Endothelial cell of umbilical vein (primary cell): ENCODE results near the gene CCNJL. TPM values are rescaled to one million over a fixed set of nuclear protein-coding genes. Genes with fewer than 3 reads are reported as not detected.

ENCODE experiments used
- BruUV-seq: library from RNA; stranded (reverse); fragments of 400-500 nt; replicated peaks from 2 replicates; lab custom pipeline; 2021; lab: Mats Ljungman, UMichigan
- CTCF ChIA-PET: fragments of 300-600, 350-600 bp; sonication (Branson Sonifier 250); formaldehyde crosslinking; loops from one replicate; lab custom pipeline; 2021; ENCODE audit warnings: antibody characterized with exemption, inconsistent platforms; lab: Charles Lee
- POLR2A ChIA-PET: fragments of 300-600, 350-600 bp; sonication (Branson Sonifier 250); formaldehyde crosslinking; loops from one replicate; lab custom pipeline; 2021; ENCODE audit warnings: antibody characterized with exemption, inconsistent platforms; lab: Charles Lee
- DNase-seq: peaks from one replicate; pipeline ENCODE4 v3.0.0-alpha.2; 2011; ENCODE audit warnings: low read depth, low spot score
- FAIRE-seq: peaks from 2 replicates; lab custom pipeline; 2011; peaks lifted over from hg19 to GRCh38; lab: Jason Lieb, UNC
- H2AFZ ChIP-seq: 2 replicates; pipeline ENCODE4 v1.6.0; 2012; ENCODE audit warnings: low read depth, low read length, control low read depth, inconsistent platforms
- H3K27ac ChIP-seq: 2 replicates; pipeline ENCODE4 v1.5.1; 2011; ENCODE audit warnings: low read depth, mild to moderate bottlenecking, control low read depth, low read length, moderate library complexity; ENCODE audit not compliant: insufficient read depth
- H3K27me3 ChIP-seq, 2 experiments: 2 replicates each; pipeline versions ENCODE4 v1.6.0 to v1.6.1; 2011; ENCODE audit warnings: low read length in 2 of 2, mixed read lengths in 1 of 2; ENCODE audit not compliant: control insufficient read depth in 2 of 2, insufficient read depth in 2 of 2
- H3K36me3 ChIP-seq, 2 experiments: 2 replicates in 1 of 2; 3 replicates in 1 of 2; pipeline ENCODE4 v1.5.1; 2011; ENCODE audit warnings: low read length in 2 of 2, mild to moderate bottlenecking in 1 of 2, moderate library complexity in 1 of 2; ENCODE audit not compliant: control insufficient read depth in 2 of 2, insufficient read depth in 2 of 2; ENCODE audit errors: extremely low read depth in 1 of 2
- H3K4me1 ChIP-seq: 3 replicates; pipeline ENCODE4 v1.5.1; 2011; ENCODE audit warnings: mild to moderate bottlenecking, low read length; ENCODE audit not compliant: control insufficient read depth, insufficient read depth; ENCODE audit errors: extremely low read depth
- H3K4me2 ChIP-seq: 2 replicates; pipeline ENCODE4 v1.6.1; 2011; ENCODE audit warnings: low read length, control low read depth, mixed read lengths; ENCODE audit not compliant: insufficient read depth
- H3K4me3 ChIP-seq, 3 experiments: fragments of 200-600 bp in 1 of 3; sonication (generic), shearing (Covaris generic) in 1 of 3; replicated peaks in 1 of 3; 2 replicates each; pipeline ENCODE4 v1.5.1; 2011 to 2016; ENCODE audit warnings: control low read depth in 3 of 3, low read length in 3 of 3, mild to moderate bottlenecking in 2 of 3, inconsistent platforms in 1 of 3, low read depth in 1 of 3, moderate library complexity in 1 of 3; ENCODE audit not compliant: insufficient read depth in 1 of 3
- H3K79me2 ChIP-seq: 2 replicates; pipeline ENCODE4 v1.6.0; 2012; ENCODE audit warnings: low read length, inconsistent platforms; ENCODE audit not compliant: control insufficient read depth, insufficient read depth
- H3K9ac ChIP-seq: replicated peaks from 2 replicates; pipeline ENCODE3; 2011; ENCODE audit warnings: low read length, control low read depth; ENCODE audit not compliant: insufficient read depth; ENCODE audit errors: extremely low read depth
- H3K9me1 ChIP-seq: replicated peaks from 3 replicates; pipeline ENCODE4 v1.6.0; 2011; ENCODE audit warnings: mild to moderate bottlenecking, low read length; ENCODE audit not compliant: control insufficient read depth, insufficient read depth; ENCODE audit errors: extremely low read depth
- H3K9me3 ChIP-seq: replicated peaks from 2 replicates; pipeline ENCODE4 v1.5.1; 2012; ENCODE audit warnings: low read length, inconsistent platforms; ENCODE audit not compliant: control insufficient read depth, insufficient read depth
- H4K20me1 ChIP-seq: replicated peaks from 2 replicates; pipeline ENCODE3; 2011; ENCODE audit warnings: mild to moderate bottlenecking, low read length; ENCODE audit not compliant: control insufficient read depth, insufficient read depth; ENCODE audit errors: extremely low read depth
- EZH2 ChIP-seq: IDR thresholded peaks from 2 replicates; pipeline ENCODE4 v1.6.1; 2012; ENCODE audit warnings: borderline replicate concordance, low read depth, mild to moderate bottlenecking, moderate library complexity, low read length, inconsistent platforms; ENCODE audit not compliant: severe bottlenecking
- FOS ChIP-seq: IDR thresholded peaks from 2 replicates; pipeline ENCODE4 v1.6.1; 2011; ENCODE audit warnings: mild to moderate bottlenecking, low read length, moderate library complexity, borderline replicate concordance; ENCODE audit not compliant: insufficient read depth
- GATA2 ChIP-seq: IDR thresholded peaks from 2 replicates; pipeline ENCODE4 v1.7.0; 2011; ENCODE audit warnings: low read depth, mild to moderate bottlenecking, moderate library complexity, mixed read lengths, low read length; ENCODE audit not compliant: insufficient read length, insufficient read depth
- JUN ChIP-seq: IDR thresholded peaks from 2 replicates; pipeline ENCODE4 v1.6.1; 2011; ENCODE audit warnings: borderline replicate concordance, low read depth; ENCODE audit not compliant: insufficient read length, insufficient read depth
- MYC ChIP-seq: IDR thresholded peaks from one replicate; pipeline ENCODE4 v1.6.1; 2011; ENCODE audit warnings: mild to moderate bottlenecking, low read depth, low read length
- POLR2A ChIP-seq: IDR thresholded peaks from 2 replicates; pipeline ENCODE4 v1.6.1; 2012; ENCODE audit warnings: low read depth, mild to moderate bottlenecking, control low read depth, low read length
- POLR2AphosphoS5 ChIP-seq: IDR thresholded peaks from 2 replicates; pipeline ENCODE4 v1.6.1; 2012; ENCODE audit warnings: low read depth, mild to moderate bottlenecking, control low read depth, low read length, moderate library complexity; ENCODE audit not compliant: insufficient read depth
- dilution Hi-C: fragments of 300-500 bp; cut with MboI; formaldehyde crosslinking; loops from one replicate; pipeline ENCODE4 v1.15.0; 2019; ENCODE audit warnings: low sequenced_read_pairs; ENCODE audit not compliant: extremely low pct_ligation_motif_present
- intact Hi-C: fragments of 100-400 bp; cut with micrococcal nuclease; formaldehyde crosslinking; loops from one replicate; pipeline ENCODE4 v1.10.0; 2022
- polyA plus RNA-seq, 4 experiments: library from polyadenylated mRNA; depleted of rRNA in 3 of 4; stranded (reverse) in 3 of 4; unstranded in 1 of 4; fragments of >200 nt; gene quantifications; 2 replicates each; pipeline versions ENCODE4 v1.2.1 to v1.2.3, GENCODE V29; 2011 to 2012; ENCODE audit warnings: missing spikeins in 1 of 4
- total RNA-seq: library from RNA; stranded (reverse); gene quantifications from 2 replicates; pipeline ENCODE4 v1.2.3, GENCODE V29; 2021
- TF ChIP-seq, protein P1 (sequence below), 2 donors: IDR thresholded peaks; 1 replicate in 1 of 2; 2 replicates in 1 of 2; pipeline ENCODE4 v1.5.1; 2011; ENCODE audit warnings: low read length in 2 of 2, mild to moderate bottlenecking in 2 of 2, moderate library complexity in 2 of 2, control low read depth in 1 of 2, inconsistent platforms in 1 of 2, low read depth in 1 of 2; ENCODE audit not compliant: insufficient read depth in 1 of 2; ENCODE audit errors: extremely low read depth in 1 of 2

CCNJL gene
- total and polyA plus RNA-seq, 2 donors (not counting 3 experiments of a cell fraction or from before 2014, with no cell fraction given) = 20.0 to 21.3 TPM

- no peak for FAIRE-seq
- H2AFZ ChIP-seq = no peak overlapping the region
- intact Hi-C loops = no loop called here
- ChIA-PET CTCF (interaction anchor here (1.1 to 1.8 kb wide), 3 partner anchors 12 to 31 kb away, joined by 4 to 5 read pairs (median 4); no protein-coding TSS in a partner anchor), POLR2A (no interaction called here)
- no peaks in the 10 kb centered on the region for H3K27me3 ChIP-seq
- H3K79me2 ChIP-seq = no peaks in the 10 kb centered on the region
- no peak for DNase-seq
- no peak overlapping the region for H3K27ac ChIP-seq
- no TSS peak for BruUV-seq
- no peaks in the 10 kb centered on the region for H3K36me3 ChIP-seq
- no peaks in the 10 kb centered on the region for H3K9me3 ChIP-seq
- TF ChIP-seq POLR2AphosphoS5 = no peak
- no peak for TF ChIP-seq GATA2
- TF ChIP-seq, protein P1, sequence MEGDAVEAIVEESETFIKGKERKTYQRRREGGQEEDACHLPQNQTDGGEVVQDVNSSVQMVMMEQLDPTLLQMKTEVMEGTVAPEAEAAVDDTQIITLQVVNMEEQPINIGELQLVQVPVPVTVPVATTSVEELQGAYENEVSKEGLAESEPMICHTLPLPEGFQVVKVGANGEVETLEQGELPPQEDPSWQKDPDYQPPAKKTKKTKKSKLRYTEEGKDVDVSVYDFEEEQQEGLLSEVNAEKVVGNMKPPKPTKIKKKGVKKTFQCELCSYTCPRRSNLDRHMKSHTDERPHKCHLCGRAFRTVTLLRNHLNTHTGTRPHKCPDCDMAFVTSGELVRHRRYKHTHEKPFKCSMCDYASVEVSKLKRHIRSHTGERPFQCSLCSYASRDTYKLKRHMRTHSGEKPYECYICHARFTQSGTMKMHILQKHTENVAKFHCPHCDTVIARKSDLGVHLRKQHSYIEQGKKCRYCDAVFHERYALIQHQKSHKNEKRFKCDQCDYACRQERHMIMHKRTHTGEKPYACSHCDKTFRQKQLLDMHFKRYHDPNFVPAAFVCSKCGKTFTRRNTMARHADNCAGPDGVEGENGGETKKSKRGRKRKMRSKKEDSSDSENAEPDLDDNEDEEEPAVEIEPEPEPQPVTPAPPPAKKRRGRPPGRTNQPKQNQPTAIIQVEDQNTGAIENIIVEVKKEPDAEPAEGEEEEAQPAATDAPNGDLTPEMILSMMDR (IDR thresholded peaks at IDR 0.05; ENCODE audit: extremely low read depth in 1 of 2, insufficient read depth in 1 of 2, low read depth in 1 of 2, low read length in 2 of 2) = no peak
- no peak for TF ChIP-seq MYC
- no peak for TF ChIP-seq FOS
- no peak for TF ChIP-seq JUN
- no peak for TF ChIP-seq EZH2
- TF ChIP-seq POLR2A = no peak
- no peak overlapping the region for H3K4me2 ChIP-seq
- H3K9ac ChIP-seq = no peak overlapping the region
- H3K4me1 ChIP-seq = no peaks in the 10 kb centered on the region
- no peak overlapping the region for H3K4me3 ChIP-seq
- H3K9me1 ChIP-seq = no peaks in the 10 kb centered on the region
- H4K20me1 ChIP-seq = no peaks in the 10 kb centered on the region
- dilution Hi-C loops = no loop called here
Measured at GRCh38 chr5:160210606-160211005, 101.8 kb downstream of the CCNJL start.
